Renal cortical epithelial cell (primary cell): Measurements from ENCODE around the gene LTF. TPM values are rescaled to one million over a fixed set of nuclear protein-coding genes. Genes with fewer than 3 reads are reported as not detected.
"Not testable (repeated sequence)": the region's sequence is repeated elsewhere in the genome, so short reads cannot be mapped to it uniquely, and the experiment has no call there.

Experiments used
- DNase-seq: peaks from one replicate; pipeline ENCODE4 v3.0.0-alpha.2; 2011; ENCODE audit warnings: low read depth
- total RNA-seq: library from RNA; depleted of rRNA; stranded (reverse); fragments of >200 nt; gene quantifications from 2 replicates; pipeline ENCODE4 v1.2.3, GENCODE V29; 2014

Gene LTF
- 1.7 and 299 TPM in 2 replicates for total RNA-seq

GRCh38 chr3:46464326-46465195, at the start of gene LTF:
Gene LTF (minus strand): TSS chr3:46464905. CDS start chr3:46464867, 38 bp downstream.
- DNase-seq = no peak

GRCh38 chr3:46512191-46512749, 47.6 kb upstream of the LTF start:
- DNase-seq = no peak

GRCh38 chr3:46509661-46510187, 45.0 kb upstream of the LTF start:
- no peak for DNase-seq

- DNase-seq = no peak
Measured at GRCh38 chr3:46508850-46509591, 44.3 kb upstream of the LTF start.

GRCh38 chr3:46506526-46506925, 41.8 kb upstream of the LTF start:
- DNase-seq = no peak

GRCh38 chr3:46505953-46506352, 41.2 kb upstream of the LTF start:
- DNase-seq = no peak

- no peak for DNase-seq
Measured at GRCh38 chr3:46504789-46505188, 40.1 kb upstream of the LTF start.

- DNase-seq = no peak
Measured at GRCh38 chr3:46503200-46503874, 38.6 kb upstream of the LTF start.

GRCh38 chr3:46501702-46502101, 37.0 kb upstream of the LTF start:
- DNase-seq = no peak

GRCh38 chr3:46500656-46501635, 36.2 kb upstream of the LTF start:
- peak; percentile 19 for DNase-seq

- DNase-seq = no peak
Measured at GRCh38 chr3:46498916-46499519, 34.3 kb upstream of the LTF start.

- no peak for DNase-seq
Measured at GRCh38 chr3:46497556-46498265, 33.0 kb upstream of the LTF start, which contains the start of gene RTP3. Gene RTP3 (plus strand): TSS chr3:46497976. CDS start chr3:46498063, 87 bp downstream.

- DNase-seq = no peak
Measured at GRCh38 chr3:46496746-46497555, 32.2 kb upstream of the LTF start.

GRCh38 chr3:46495901-46496456, 31.3 kb upstream of the LTF start:
- DNase-seq = no peak

- DNase-seq = not testable (repeated sequence)
Measured at GRCh38 chr3:46494491-46494890, 29.8 kb upstream of the LTF start.

GRCh38 chr3:46492890-46493547, 28.3 kb upstream of the LTF start:
- DNase-seq = no peak
